Epithelial cell of proximal tubule (primary cell): Measurements from ENCODE around the gene LGMN. TPM values are rescaled to one million over a fixed set of nuclear protein-coding genes. Genes with fewer than 3 reads are reported as not detected.

Experiments
- DNase-seq: peaks from one replicate; pipeline ENCODE4 v3.0.0-alpha.2; 2011; ENCODE audit warnings: low read depth
- H3K4me3 ChIP-seq: 2 replicates; pipeline ENCODE4 v1.5.1; 2011; ENCODE audit warnings: low read depth, mild to moderate bottlenecking, low read length
- total RNA-seq: library from RNA; depleted of rRNA; stranded (reverse); fragments of >200 nt; gene quantifications from 2 replicates; pipeline ENCODE4 v1.2.3, GENCODE V29; 2015
- TF ChIP-seq, protein P1 (sequence below): conservative IDR thresholded peaks from 2 replicates; pipeline ENCODE4 v1.5.1; 2012; ENCODE audit warnings: low read depth, mild to moderate bottlenecking, low read length

LGMN gene
- total RNA-seq, 1 donor from 2014 or later: 63.5 TPM

DNA sequence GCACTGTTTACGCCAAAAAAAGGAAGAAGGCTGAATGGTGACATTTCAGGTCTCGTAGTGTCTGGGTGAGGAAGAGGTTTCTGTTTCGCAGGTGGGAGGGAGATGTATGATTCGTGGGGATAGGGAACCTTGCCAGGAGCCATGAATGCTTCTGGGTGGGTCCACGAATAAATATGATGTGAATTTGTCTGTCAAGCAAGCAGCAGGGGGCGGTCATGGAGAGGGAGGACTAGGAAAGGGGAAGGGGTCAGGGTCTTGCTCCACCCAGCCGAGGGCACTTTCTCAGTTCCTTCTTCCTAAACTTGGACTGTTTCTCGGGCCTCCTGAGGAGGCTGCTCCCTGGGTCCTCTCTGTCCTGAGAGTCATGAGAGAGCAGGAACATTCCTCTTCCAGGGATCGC lies 72.5 kb downstream of the LGMN start:
- DNase-seq: no peak
- TF ChIP-seq, protein P1, sequence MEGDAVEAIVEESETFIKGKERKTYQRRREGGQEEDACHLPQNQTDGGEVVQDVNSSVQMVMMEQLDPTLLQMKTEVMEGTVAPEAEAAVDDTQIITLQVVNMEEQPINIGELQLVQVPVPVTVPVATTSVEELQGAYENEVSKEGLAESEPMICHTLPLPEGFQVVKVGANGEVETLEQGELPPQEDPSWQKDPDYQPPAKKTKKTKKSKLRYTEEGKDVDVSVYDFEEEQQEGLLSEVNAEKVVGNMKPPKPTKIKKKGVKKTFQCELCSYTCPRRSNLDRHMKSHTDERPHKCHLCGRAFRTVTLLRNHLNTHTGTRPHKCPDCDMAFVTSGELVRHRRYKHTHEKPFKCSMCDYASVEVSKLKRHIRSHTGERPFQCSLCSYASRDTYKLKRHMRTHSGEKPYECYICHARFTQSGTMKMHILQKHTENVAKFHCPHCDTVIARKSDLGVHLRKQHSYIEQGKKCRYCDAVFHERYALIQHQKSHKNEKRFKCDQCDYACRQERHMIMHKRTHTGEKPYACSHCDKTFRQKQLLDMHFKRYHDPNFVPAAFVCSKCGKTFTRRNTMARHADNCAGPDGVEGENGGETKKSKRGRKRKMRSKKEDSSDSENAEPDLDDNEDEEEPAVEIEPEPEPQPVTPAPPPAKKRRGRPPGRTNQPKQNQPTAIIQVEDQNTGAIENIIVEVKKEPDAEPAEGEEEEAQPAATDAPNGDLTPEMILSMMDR: no peak

DNA sequence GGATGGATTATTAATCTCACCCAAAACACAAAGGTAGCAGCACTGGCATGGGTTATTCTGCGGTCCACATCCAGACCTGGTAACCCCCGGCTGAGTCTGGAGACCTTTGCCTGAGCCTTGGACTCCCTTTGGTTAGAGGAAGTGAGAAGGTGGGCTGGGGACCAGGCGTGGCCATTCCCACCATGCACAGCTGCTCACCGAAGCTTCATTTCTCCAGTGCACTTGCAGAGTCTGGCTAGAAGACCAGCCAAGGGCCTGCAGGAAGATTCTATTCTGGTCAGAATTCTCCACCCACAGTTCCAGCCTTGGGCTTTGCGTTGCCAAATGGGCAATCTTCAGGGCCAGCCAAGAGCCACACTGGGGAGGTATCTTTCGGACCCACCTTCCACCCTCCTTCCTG lies 73.0 kb downstream of the LGMN start:
- DNase-seq: no peak
- H3K4me3 ChIP-seq: no peak overlapping the region
- TF ChIP-seq, protein P1: no peak

More for the DNA sequence above, 72.5 kb downstream of the LGMN start:
- no peak overlapping the region for H3K4me3 ChIP-seq

DNA sequence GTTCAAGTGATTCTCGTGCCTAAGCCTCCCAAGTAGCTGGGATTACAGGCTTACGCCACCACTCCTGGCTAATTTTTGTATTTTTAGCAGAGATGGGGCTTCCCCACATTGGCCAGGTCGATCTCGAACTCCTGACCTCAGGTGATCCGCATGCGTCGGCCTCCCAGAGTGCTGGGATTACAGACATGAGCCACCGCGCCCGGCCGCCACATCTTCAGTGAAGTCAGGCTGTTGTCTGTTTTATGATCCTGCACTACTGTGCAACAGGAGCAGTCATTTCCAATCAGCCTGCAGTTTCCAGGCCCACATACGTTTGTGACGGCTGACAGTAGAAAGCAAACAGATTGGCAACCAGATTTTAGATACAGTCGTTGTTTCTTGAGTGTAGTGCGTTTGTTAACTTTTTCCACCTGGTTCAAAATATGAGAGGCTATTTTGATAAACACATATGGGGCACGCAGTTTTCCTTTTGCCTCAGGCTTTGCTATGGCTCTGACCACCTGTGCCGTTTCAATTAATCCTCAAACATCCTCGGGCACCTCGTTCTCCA lies 74.8 kb downstream of the LGMN start:
- no peak for DNase-seq
- TF ChIP-seq, protein P1: no peak

DNA sequence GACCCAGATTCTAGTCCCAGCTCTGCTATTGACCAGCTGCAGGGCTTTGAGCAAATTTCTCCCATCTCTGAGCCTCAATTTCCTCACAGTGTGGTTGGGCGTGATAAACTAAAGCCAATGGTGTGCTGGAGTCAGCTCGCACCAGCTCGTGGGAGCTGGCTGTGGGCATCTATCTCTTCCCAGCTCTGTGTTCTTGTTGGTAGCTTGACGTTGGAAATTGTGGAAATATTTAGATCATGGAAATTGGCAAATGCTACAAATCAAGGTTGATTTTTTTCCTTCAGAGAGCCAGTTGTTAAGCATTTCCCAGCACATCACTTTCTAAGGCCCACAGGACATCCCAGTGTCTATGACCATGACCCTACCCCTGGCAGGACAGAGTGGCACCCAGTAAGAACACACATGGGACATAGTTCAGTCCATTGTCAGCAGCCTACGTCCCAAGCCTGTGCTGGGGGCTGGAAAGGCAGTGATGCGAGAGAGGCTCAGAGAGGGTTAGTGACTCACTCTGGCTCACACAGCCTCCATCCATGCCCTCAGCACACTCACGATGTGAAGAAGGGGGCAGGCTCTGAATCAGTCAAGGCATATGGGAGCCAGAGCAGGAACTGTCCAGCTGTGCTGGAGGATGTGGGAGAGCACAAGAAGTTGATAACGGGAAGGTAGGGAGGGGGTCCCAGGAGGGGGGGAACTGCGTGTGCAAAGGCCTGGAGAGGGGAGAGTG lies 77.6 kb downstream of the LGMN start:
- H3K4me3 ChIP-seq: no peak overlapping the region
- TF ChIP-seq, protein P1: no peak
- DNase-seq: no peak

More for the DNA sequence above, 74.8 kb downstream of the LGMN start:
- H3K4me3 ChIP-seq: no peak overlapping the region

DNA sequence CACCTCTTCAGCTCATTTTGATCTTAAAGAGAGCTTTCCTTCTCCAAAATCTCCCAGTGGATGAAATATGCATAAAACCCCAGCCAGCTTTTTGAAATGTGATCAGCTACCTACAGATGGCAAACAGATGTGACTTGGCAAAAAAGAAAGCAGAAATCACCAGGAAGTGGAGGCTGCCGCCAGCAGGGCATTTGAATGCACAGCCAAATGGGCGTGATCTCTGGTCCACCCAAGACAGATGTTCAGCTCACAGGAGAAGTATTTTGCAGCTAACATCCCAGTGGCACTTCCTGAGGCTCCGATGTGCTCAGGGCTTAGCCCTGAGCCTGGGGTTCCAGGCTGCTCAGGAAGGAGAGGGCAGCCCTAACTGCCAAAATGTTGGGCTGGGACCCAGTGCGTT lies 78.3 kb downstream of the LGMN start:
- DNase-seq: no peak
- no peak overlapping the region for H3K4me3 ChIP-seq
- TF ChIP-seq, protein P1: no peak

DNA sequence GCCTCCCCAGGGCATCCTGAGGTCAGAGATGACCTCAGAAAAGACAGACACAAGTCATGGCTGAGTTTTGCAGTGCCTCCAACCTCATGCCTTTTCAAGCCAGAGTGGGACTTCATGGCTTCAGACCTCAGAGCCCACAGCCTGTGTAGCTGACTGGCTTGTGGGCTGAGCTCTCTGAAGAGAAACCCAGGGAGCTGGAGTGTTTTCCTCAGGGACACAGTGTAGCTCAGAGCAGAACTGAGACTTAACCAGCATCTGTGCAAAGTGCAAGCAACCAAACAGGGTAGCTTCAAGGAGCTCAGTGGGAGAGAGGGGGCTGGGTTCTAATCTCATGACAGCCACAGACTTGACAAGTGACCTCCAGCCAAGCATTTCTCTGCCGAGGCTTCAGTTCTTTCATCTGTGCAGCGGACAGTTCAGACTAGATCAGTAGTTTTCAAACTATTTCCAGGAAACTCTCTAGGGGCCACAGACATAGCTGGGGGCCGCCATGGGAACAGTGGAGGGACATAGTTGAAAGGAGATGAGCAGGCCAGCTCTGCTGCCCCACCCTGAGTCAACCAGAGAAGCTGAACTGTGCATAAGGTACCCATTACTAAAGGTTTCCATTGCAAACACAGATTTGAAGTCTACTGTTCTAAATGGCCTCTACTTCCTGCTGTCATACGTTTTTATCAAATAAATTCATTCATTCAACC lies 80.0 kb downstream of the LGMN start:
- TF ChIP-seq, protein P1: no peak
- no peak overlapping the region for H3K4me3 ChIP-seq
- DNase-seq: no peak

DNA sequence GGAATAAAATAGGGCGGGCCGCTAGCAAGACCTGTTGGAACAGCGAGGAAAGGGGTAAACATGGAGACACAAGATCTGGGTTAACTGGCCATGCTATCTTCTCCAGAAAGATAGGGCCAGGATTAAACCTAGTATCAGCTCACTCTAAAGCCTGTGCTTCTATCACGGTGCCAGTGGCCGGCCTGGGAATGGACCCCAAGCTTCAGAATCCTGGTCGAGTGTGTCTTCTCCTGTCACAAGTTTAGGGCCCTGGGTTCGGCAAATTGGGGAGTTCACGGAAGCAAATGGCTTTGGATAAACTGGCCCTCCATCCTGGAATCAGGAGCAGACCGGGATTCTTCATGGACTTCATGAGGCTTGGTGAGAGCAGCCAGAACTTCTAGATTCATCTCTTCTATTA lies 82.2 kb downstream of the LGMN start:
- TF ChIP-seq, protein P1: no peak
- H3K4me3 ChIP-seq: no peak overlapping the region
- DNase-seq: no peak
